ENCODE results near the gene PRG3. TPM values are rescaled to one million over a fixed set of nuclear protein-coding genes. Genes with fewer than 3 reads are reported as not detected.

The PRG3 gene
- total and polyA plus RNA-seq, 9 of the 15 experiments (the other 6 are each of a cell fraction or from before 2014, with no cell fraction given): 0.18 to 0.55 (median 0.38) TPM; not detected in 6

DNA sequence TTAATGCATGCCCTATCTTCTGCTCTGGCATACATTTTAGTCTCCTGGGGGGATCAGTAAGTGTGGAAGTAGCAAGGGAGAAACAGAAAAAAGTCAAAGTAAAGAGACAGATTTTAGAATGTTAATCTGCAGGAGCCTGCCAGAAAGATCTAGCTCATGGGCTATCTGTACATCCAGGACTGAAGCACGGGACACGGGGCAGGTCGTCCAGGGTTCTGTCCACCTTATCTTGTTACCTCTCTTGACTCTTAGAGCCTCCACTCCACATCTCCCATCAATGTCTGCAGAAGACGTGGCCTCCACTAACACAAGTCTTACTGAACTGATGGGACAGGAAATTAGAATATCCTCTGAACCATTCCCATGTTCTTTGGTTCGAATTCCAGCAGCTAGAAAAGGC, 47.7 kb upstream of the PRG3 start:
- POLR2A ChIA-PET: interaction anchor here (1.2 to 1.5 kb wide), 2 partner anchors 29 to 65 kb away, joined by 3 to 4 read pairs; no protein-coding TSS in a partner anchor
- CTCF ChIA-PET (ENCODE audit: low intra/inter-chr PET ratio): interaction anchor here (0.7 kb wide), 1 partner anchor 28 kb away, joined by 3 read pairs; no protein-coding TSS in a partner anchor
- no TSS peak for BruUV-seq (replicated peaks)
- no peak for TF ChIP-seq ARHGAP35 (IDR thresholded peaks at IDR 0.05; ENCODE audit: partially characterized antibody)
- TF ChIP-seq MTA1 (IDR thresholded peaks at IDR 0.05; ENCODE audit: borderline replicate concordance): no peak
- peak in 1 of 2 experiments; percentile 63; a peak in 1 of 4 replicates for TF ChIP-seq RCOR1 (IDR thresholded peaks at IDR 0.05; ENCODE audit: borderline replicate concordance in 1 of 2, low read depth in 2 of 2, low read length in 2 of 2)
- no peak for TF ChIP-seq ZNF511 (CRISPR knock-in tag; IDR thresholded peaks at IDR 0.05)
- no peak for TF ChIP-seq SPI1 (IDR thresholded peaks at IDR 0.05; ENCODE audit: borderline replicate concordance, low read depth, low read length)
- TF ChIP-seq, protein P1, sequence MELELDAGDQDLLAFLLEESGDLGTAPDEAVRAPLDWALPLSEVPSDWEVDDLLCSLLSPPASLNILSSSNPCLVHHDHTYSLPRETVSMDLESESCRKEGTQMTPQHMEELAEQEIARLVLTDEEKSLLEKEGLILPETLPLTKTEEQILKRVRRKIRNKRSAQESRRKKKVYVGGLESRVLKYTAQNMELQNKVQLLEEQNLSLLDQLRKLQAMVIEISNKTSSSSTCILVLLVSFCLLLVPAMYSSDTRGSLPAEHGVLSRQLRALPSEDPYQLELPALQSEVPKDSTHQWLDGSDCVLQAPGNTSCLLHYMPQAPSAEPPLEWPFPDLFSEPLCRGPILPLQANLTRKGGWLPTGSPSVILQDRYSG (tag; conservative IDR thresholded peaks at IDR 0.05; ENCODE audit: low read depth): no peak
- no peak for TF ChIP-seq ZNF398 (CRISPR knock-in tag; IDR thresholded peaks at IDR 0.05)
- TF ChIP-seq HNRNPL (IDR thresholded peaks at IDR 0.05; ENCODE audit: low read depth, low read length): no peak
- no peak for TF ChIP-seq BCLAF1 (IDR thresholded peaks at IDR 0.05; ENCODE audit: borderline replicate concordance in 1 of 2, control insufficient read depth in 1 of 2, low read depth in 2 of 2, low read length in 1 of 2)
- TF ChIP-seq SP1 (CRISPR knock-in tag; IDR thresholded peaks at IDR 0.05): 0 out of 2 replicates have a peak, but pooled peaks have one; percentile 23
- no peak for TF ChIP-seq HEY1 (CRISPR knock-in tag; IDR thresholded peaks at IDR 0.05; ENCODE audit: borderline replicate concordance)
- 0 out of 2 replicates have a peak, but pooled peaks have one; percentile 21 for TF ChIP-seq TCF3 (CRISPR knock-in tag; IDR thresholded peaks at IDR 0.05)
- TF ChIP-seq, protein P2, sequence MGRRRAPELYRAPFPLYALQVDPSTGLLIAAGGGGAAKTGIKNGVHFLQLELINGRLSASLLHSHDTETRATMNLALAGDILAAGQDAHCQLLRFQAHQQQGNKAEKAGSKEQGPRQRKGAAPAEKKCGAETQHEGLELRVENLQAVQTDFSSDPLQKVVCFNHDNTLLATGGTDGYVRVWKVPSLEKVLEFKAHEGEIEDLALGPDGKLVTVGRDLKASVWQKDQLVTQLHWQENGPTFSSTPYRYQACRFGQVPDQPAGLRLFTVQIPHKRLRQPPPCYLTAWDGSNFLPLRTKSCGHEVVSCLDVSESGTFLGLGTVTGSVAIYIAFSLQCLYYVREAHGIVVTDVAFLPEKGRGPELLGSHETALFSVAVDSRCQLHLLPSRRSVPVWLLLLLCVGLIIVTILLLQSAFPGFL (CRISPR knock-in tag; IDR thresholded peaks at IDR 0.05): no peak

More for the DNA sequence above, 47.7 kb upstream of the PRG3 start:
- Histone ChIP-seq H3K9me3 (replicated peaks; ENCODE audit: control insufficient read depth, insufficient read depth, low read depth, low read length) (no peaks in the 10 kb centered on the region), H3K9me1 (ENCODE audit: control insufficient read depth, insufficient read depth, low read length) (peaks cover 7% of the 10 kb centered on the region), H3K4me3 (no peak overlapping the region), H3K27me3 (ENCODE audit: control insufficient read depth in 2 of 2, insufficient read depth in 2 of 2, low read length in 2 of 2) (no peaks in the 10 kb centered on the region), H3K9ac (ENCODE audit: insufficient read depth in 1 of 2, low read depth in 2 of 2, low read length in 2 of 2) (no peak overlapping the region), H3K79me2 (ENCODE audit: control insufficient read depth, insufficient read depth, low read length) (peaks cover 36% of the 10 kb centered on the region), H3K4me1 (replicated peaks in 1 of 2; ENCODE audit: control insufficient read depth in 2 of 2, insufficient read depth in 2 of 2, low read length in 2 of 2) (peaks cover 49 to 69% of the 10 kb centered on the region in 2 experiments), H2AFZ (ENCODE audit: low read depth, low read length) (0 out of 2 replicates have a peak overlapping the region, but pooled peaks have one; percentile 18), H3K27ac (ENCODE audit: extremely low read depth, low read depth, low read length) (no peak overlapping the region), H3K36me3 (ENCODE audit: control insufficient read depth, insufficient read depth, low read length) (peaks cover 26% of the 10 kb centered on the region), H4K20me1 (replicated peaks; ENCODE audit: control insufficient read depth, insufficient read depth, low read length) (peaks cover 7% of the 10 kb centered on the region; the same call in 1 of the 2 replicates), H3K4me2 (ENCODE audit: insufficient read depth, low read length) (no peak overlapping the region; the same call in 1 of the 2 replicates)
- ATAC-seq (no peak), DNase-seq (ENCODE audit: extremely low read depth in 1 of 4, low spot score in 3 of 4) (peak in 1 of 4 experiments; percentile 68), FAIRE-seq (peak; percentile 54)
- WGBS (ENCODE audit: insufficient coverage, low coverage, missing lambda C conversion rate): 9% methylated on average over 5 of the region's 5 CpGs
- intact Hi-C loops (cut with micrococcal nuclease): no loop called here
- in situ Hi-C loops (cut with MboI): no loop called here

Data from K562 (cell line).